Natural killer cell (primary cell): Measurements from ENCODE around the gene ZNF521. TPM values are rescaled to one million over a fixed set of nuclear protein-coding genes. Genes with fewer than 3 reads are reported as not detected.

Experiments used
- ATAC-seq, 3 donors: fragments of 150-1000 bp in 2 of 3; fragments of 200-7000 bp in 1 of 3; cut with Tn5 transposase; 1 replicate in 1 of 3; 2 replicates in 2 of 3; pipeline ENCODE4 v1.10.0; 2021; ENCODE audit warnings: mild to moderate bottlenecking in 2 of 3, moderate library complexity in 2 of 3
- DNase-seq, 2 donors: peaks; one replicate each; pipeline versions ENCODE4 v3.0.0 to v3.0.0-alpha.2; 2013 to 2021; ENCODE audit warnings: mixed read lengths in 1 of 2
- H3K27ac ChIP-seq: one replicate; pipeline ENCODE4 v1.5.1; 2013; ENCODE audit warnings: mild to moderate bottlenecking, low read length
- H3K27me3 ChIP-seq: one replicate; pipeline ENCODE4 v1.6.1; 2013; ENCODE audit warnings: low read length; ENCODE audit not compliant: control insufficient read depth, insufficient read depth
- H3K36me3 ChIP-seq: one replicate; pipeline ENCODE4 v1.6.1; 2013; ENCODE audit warnings: low read length; ENCODE audit not compliant: control insufficient read depth, insufficient read depth
- H3K4me1 ChIP-seq: one replicate; pipeline ENCODE4 v1.6.1; 2013; ENCODE audit warnings: low read length; ENCODE audit not compliant: control insufficient read depth, insufficient read depth
- H3K4me3 ChIP-seq: one replicate; pipeline ENCODE4 v1.5.1; 2013; ENCODE audit warnings: low read length
- H3K9me3 ChIP-seq: one replicate; pipeline ENCODE4 v1.6.1; 2013; ENCODE audit warnings: low read length; ENCODE audit not compliant: control insufficient read depth, insufficient read depth
- H3K27ac Mint-ChIP-seq, 2 donors: one replicate each; pipeline ENCODE4 v1.8.0; 2022; ENCODE audit warnings: mild to moderate bottlenecking in 2 of 2, mixed read lengths in 2 of 2, moderate library complexity in 1 of 2
- H3K27me3 Mint-ChIP-seq, 2 donors: one replicate each; pipeline ENCODE4 v1.8.0; 2022; ENCODE audit warnings: low read depth in 2 of 2, mixed read lengths in 2 of 2
- H3K36me3 Mint-ChIP-seq: one replicate; pipeline ENCODE4 v1.8.0; 2022; ENCODE audit warnings: mixed read lengths
- H3K4me1 Mint-ChIP-seq, 2 donors: one replicate each; pipeline ENCODE4 v1.8.0; 2022; ENCODE audit warnings: mixed read lengths in 2 of 2
- H3K4me3 Mint-ChIP-seq: one replicate; pipeline ENCODE4 v1.8.0; 2022; ENCODE audit warnings: mild to moderate bottlenecking, moderate library complexity, mixed read lengths
- H3K9me3 Mint-ChIP-seq, 2 donors: one replicate each; pipeline ENCODE4 v1.8.0; 2022; ENCODE audit warnings: mixed read lengths in 2 of 2
- CTCF ChIP-seq: fragments of 200-600 bp; IDR thresholded peaks from one replicate; pipeline ENCODE4 v1.8.0; 2022; ENCODE audit warnings: antibody characterized with exemption
- WGBS: methylation state at CpG from one replicate; pipeline ENCODE4 v1.1.7; 2013; ENCODE audit warnings: missing lambda C conversion rate; ENCODE audit not compliant: insufficient coverage; 5-methylcytosine and 5-hydroxymethylcytosine counted together
- intact Hi-C: fragments of 100-400 bp; cut with micrococcal nuclease; formaldehyde crosslinking; loops from one replicate; pipeline ENCODE4 v1.14.2; 2022
- total RNA-seq, 4 donors: library from RNA; stranded (reverse); fragments of 120-200 nt in 1 of 4; gene quantifications; one replicate each; pipeline versions ENCODE4 v1.2.3 to v1.2.4, GENCODE V29; 2013 to 2022

Gene ZNF521
- total RNA-seq, 3 donors from 2014 or later (not counting 1 experiment from before 2014, with no cell fraction given) = 0.19 to 3.5 (median 0.54) TPM

DNA sequence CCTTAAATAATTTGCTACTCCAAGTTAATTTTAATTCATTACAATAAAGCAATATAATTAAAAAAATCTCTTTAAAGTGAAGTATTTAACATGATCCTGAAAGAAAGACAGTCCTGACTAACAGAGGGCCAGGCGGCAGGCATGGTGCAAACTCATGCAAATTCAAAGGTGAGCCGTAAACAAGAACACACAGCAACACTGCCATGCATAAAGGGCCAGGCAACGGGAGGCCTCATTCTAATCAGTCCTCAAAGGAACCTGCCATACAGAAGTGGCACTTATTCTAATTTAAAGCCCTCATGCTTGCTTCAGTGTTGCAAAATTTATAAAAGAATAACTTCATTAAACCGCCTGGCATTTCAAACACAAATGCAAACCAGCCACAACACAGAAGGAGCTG is 277.0 kb downstream of the ZNF521 start:
- no peaks in the 10 kb centered on the region for H3K36me3 Mint-ChIP-seq
- ATAC-seq = no peak
- TF ChIP-seq CTCF = no peak
- no peak overlapping the region for H3K27ac Mint-ChIP-seq
- DNase-seq = no peak
- no peaks in the 10 kb centered on the region for H3K9me3 Mint-ChIP-seq
- Histone ChIP-seq H3K9me3 (no peaks in the 10 kb centered on the region), H3K4me1 (no peaks in the 10 kb centered on the region), H3K27ac (no peak overlapping the region), H3K27me3 (no peaks in the 10 kb centered on the region), H3K36me3 (no peaks in the 10 kb centered on the region), H3K4me3 (no peak overlapping the region)
- H3K4me3 Mint-ChIP-seq = no peak overlapping the region
- H3K27me3 Mint-ChIP-seq = peaks cover 0 to 6% of the 10 kb centered on the region in 2 donors
- WGBS = 80% methylated on average over 3 of the region's 4 CpGs
- intact Hi-C loops = no loop called here
- H3K4me1 Mint-ChIP-seq = no peaks in the 10 kb centered on the region

DNA sequence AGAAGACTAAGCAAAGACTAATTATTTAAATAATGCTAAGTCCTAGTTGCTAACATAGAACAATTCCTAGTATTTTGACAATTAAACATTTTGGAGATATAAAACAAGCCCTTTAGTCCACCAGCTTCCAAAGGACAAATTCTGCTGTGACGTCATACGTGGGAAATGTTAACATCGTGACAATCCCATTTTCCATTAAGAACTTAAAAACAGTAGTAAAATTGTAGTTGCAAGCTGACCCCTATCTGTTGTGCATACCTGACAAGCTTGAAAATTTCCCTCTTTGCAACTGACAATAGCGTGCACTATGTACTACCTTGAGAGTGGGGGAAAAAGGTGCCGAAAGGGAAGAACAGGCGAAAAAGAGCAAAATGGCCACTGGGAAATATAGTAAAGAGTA is 279.8 kb downstream of the ZNF521 start:
- Histone ChIP-seq H3K36me3 (no peaks in the 10 kb centered on the region), H3K27ac (no peak overlapping the region), H3K4me3 (no peak overlapping the region), H3K9me3 (no peaks in the 10 kb centered on the region), H3K4me1 (no peaks in the 10 kb centered on the region), H3K27me3 (no peaks in the 10 kb centered on the region)
- TF ChIP-seq CTCF = no peak
- Mint-ChIP-seq H3K27me3 (peaks cover 0 to 6% of the 10 kb centered on the region in 2 donors), H3K4me3 (no peak overlapping the region), H3K36me3 (no peaks in the 10 kb centered on the region), H3K4me1 (no peaks in the 10 kb centered on the region), H3K9me3 (no peaks in the 10 kb centered on the region), H3K27ac (no peak overlapping the region)
- WGBS = 94% methylated on average over 6 of the region's 6 CpGs
- no peak for DNase-seq
- no peak for ATAC-seq
- intact Hi-C loops = no loop called here

- Mint-ChIP-seq H3K9me3 (no peaks in the 10 kb centered on the region), H3K36me3 (no peaks in the 10 kb centered on the region), H3K27ac (no peak overlapping the region), H3K27me3 (peaks cover 0 to 6% of the 10 kb centered on the region in 2 donors), H3K4me3 (no peak overlapping the region), H3K4me1 (no peaks in the 10 kb centered on the region)
- TF ChIP-seq CTCF = no peak
- 97% methylated on average over 4 of the region's 5 CpGs for WGBS
- ATAC-seq (no peak), DNase-seq (no peak)
- Histone ChIP-seq H3K27me3 (no peaks in the 10 kb centered on the region), H3K36me3 (no peaks in the 10 kb centered on the region), H3K4me3 (no peak overlapping the region), H3K27ac (no peak overlapping the region), H3K9me3 (no peaks in the 10 kb centered on the region), H3K4me1 (no peaks in the 10 kb centered on the region)
- intact Hi-C loops = no loop called here
Observed at GRCh38 chr18:25067275-25068025, 284.5 kb downstream of the ZNF521 start.

DNA sequence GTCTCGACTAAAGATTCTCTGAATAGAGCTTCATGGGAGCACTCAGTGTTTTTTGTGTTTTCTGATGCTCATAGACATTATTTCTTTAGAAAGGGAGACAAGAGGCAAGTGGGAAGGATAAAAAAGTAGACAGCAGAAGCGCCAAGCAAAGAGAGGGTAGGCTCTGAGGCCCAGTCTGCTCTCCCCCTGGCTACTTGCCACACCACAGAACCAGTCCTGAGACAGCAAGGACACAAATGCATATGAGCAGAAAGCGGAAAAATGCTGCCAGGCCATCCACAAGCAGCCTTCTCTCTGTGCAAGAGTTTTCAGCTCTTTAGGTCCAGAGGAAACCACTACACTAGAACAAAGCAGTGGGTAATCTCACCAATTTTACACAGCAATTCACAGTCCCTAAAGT is 285.4 kb downstream of the ZNF521 start:
- Mint-ChIP-seq H3K9me3 (no peaks in the 10 kb centered on the region), H3K27me3 (peaks cover 0 to 3% of the 10 kb centered on the region in 2 donors), H3K27ac (no peak overlapping the region), H3K36me3 (no peaks in the 10 kb centered on the region), H3K4me1 (no peaks in the 10 kb centered on the region), H3K4me3 (no peak overlapping the region)
- WGBS = 52% methylated on average over 3 of the region's 3 CpGs
- Histone ChIP-seq H3K27ac (no peak overlapping the region), H3K27me3 (no peaks in the 10 kb centered on the region), H3K36me3 (no peaks in the 10 kb centered on the region), H3K4me3 (no peak overlapping the region), H3K4me1 (no peaks in the 10 kb centered on the region), H3K9me3 (no peaks in the 10 kb centered on the region)
- ATAC-seq (no peak), DNase-seq (no peak)
- intact Hi-C loops = no loop called here
- TF ChIP-seq CTCF = no peak
